Right lobe of liver (tissue), 6 donors: ENCODE results near the gene LPAR3. TPM values are rescaled to one million over a fixed set of nuclear protein-coding genes. Genes with fewer than 3 reads are reported as not detected.
A peak's percentile ranks its signal among the peaks of the same experiment; 100 is the strongest.

Experiments used
- ATAC-seq, 4 donors: fragments of 200-7000 bp; cut with Tn5 transposase; one replicate each; pipeline ENCODE4 v1.9.1; 2020; ENCODE audit warnings: mild to moderate bottlenecking in 4 of 4, moderate library complexity in 4 of 4
- DNase-seq, 3 donors: peaks; one replicate each; pipeline ENCODE4 v3.0.0-alpha.2; 2020
- H3K27ac ChIP-seq, 3 donors: fragments of 200-600 bp; one replicate each; pipeline ENCODE4 v1.8.0; 2022
- H3K27me3 ChIP-seq, 2 donors: fragments of 200-600 bp; one replicate each; pipeline ENCODE4 v1.8.0; 2022
- H3K36me3 ChIP-seq, 4 donors: fragments of 200-600 bp; sonication (generic) in 1 of 4; one replicate each; pipeline versions ENCODE4 v1.5.1 to v1.8.0; 2017 to 2022; ENCODE audit warnings: control low read depth in 1 of 4
- H3K4me1 ChIP-seq, 4 donors: fragments of 200-600 bp; sonication (generic) in 1 of 4; one replicate each; pipeline versions ENCODE4 v1.5.1 to v1.8.0; 2017 to 2022; ENCODE audit warnings: control low read depth in 1 of 4
- H3K4me3 ChIP-seq, 3 donors: fragments of 200-600 bp; one replicate each; pipeline ENCODE4 v1.8.0; 2022
- H3K9me3 ChIP-seq, 4 donors: fragments of 200-600 bp; sonication (generic) in 1 of 4; one replicate each; pipeline versions ENCODE4 v1.5.1 to v1.8.0; 2017 to 2022; ENCODE audit warnings: control low read depth in 1 of 4
- CTCF ChIP-seq, 4 donors: fragments of 200-600 bp in 3 of 4; fragments of 450-650 bp in 1 of 4; IDR thresholded peaks; one replicate each; pipeline versions ENCODE4 v1.5.1 to v1.8.0; 2016 to 2022; ENCODE audit warnings: antibody characterized with exemption in 4 of 4, mild to moderate bottlenecking in 2 of 4
- POLR2A ChIP-seq: fragments of 450-650 bp; IDR thresholded peaks from one replicate; pipeline ENCODE4 v1.6.1; 2017; ENCODE audit warnings: antibody characterized with exemption, mild to moderate bottlenecking
- WGBS: methylation state at CpG from one replicate; pipeline ENCODE4 v1.1.6; 2018; ENCODE audit warnings: low coverage, low lambda C conversion rate; ENCODE audit not compliant: insufficient coverage; ENCODE audit errors: missing lambda C conversion rate; 5-methylcytosine and 5-hydroxymethylcytosine counted together
- intact Hi-C, 2 donors: fragments of 100-400 bp; cut with DNase I; formaldehyde crosslinking; loops; one replicate each; pipeline versions ENCODE4 v1.11.2 to v1.14.1; 2022
- total RNA-seq, 6 experiments: library from RNA; depleted of rRNA in 2 of 6; stranded (reverse); fragments of >200 nt in 2 of 6; fragmentation: NEBNext Ultra II Directional in 3 of 6; extraction: Animal tissue kit (Norgen Biotek cat#: 25700) in 3 of 6; gene quantifications; one replicate each; pipeline versions ENCODE4 v1.1.0 to v1.2.4, GENCODE V29; 2016 to 2023
- donor health status: DM: no; HTN: yes; CAD: no.
- donor health status: DM: no; HTN: no; CAD: no.
- donor health status: DM: no; HTN: no; CAD: no.
- donor health status: DM: no; HTN: yes; CAD: no.
- donor health status: DM: no; HTN: yes; CAD: no.

LPAR3 gene
- total RNA-seq, 6 experiments from 2014 or later, result 0.31 TPM; not detected in 5

- no peaks in the 10 kb centered on the region for H3K36me3 ChIP-seq
- no peak overlapping the region for H3K27ac ChIP-seq
- no peaks in the 10 kb centered on the region for H3K27me3 ChIP-seq
- TF ChIP-seq POLR2A (no peak), CTCF (IDR thresholded peaks at IDR 0.05) (no peak)
- intact Hi-C loops, result no loop called here
- peaks cover 0 to 22% (median 10%) of the 10 kb centered on the region in 4 donors for H3K4me1 ChIP-seq
- no peak for DNase-seq
- no peak overlapping the region for H3K4me3 ChIP-seq
- ATAC-seq, result no peak
- H3K9me3 ChIP-seq, result no peaks in the 10 kb centered on the region
These were observed 48.9 kb downstream of the LPAR3 start for GRCh38 chr1:84844094-84844493.

GRCh38 chr1:84842748-84843231, 50.2 kb downstream of the LPAR3 start:
- 75% methylated on average over 2 of the region's 3 CpGs for WGBS
- Histone ChIP-seq H3K36me3 (no peaks in the 10 kb centered on the region), H3K9me3 (no peaks in the 10 kb centered on the region), H3K4me3 (no peak overlapping the region), H3K27me3 (no peaks in the 10 kb centered on the region), H3K4me1 (peaks cover 0 to 27% (median 12%) of the 10 kb centered on the region in 4 donors), H3K27ac (no peak overlapping the region)
- TF ChIP-seq POLR2A, result no peak
- TF ChIP-seq CTCF (IDR thresholded peaks at IDR 0.05), result no peak
- ATAC-seq (no peak), DNase-seq (no peak)
- intact Hi-C loops, result no loop called here

- Histone ChIP-seq H3K4me3 (no peak overlapping the region), H3K9me3 (no peaks in the 10 kb centered on the region), H3K4me1 (peaks cover 0 to 19% (median 8%) of the 10 kb centered on the region in 4 donors), H3K27me3 (no peaks in the 10 kb centered on the region), H3K36me3 (no peaks in the 10 kb centered on the region), H3K27ac (no peak overlapping the region)
- ATAC-seq (no peak), DNase-seq (no peak)
- intact Hi-C loops, result no loop called here
- TF ChIP-seq POLR2A, result no peak
- TF ChIP-seq CTCF (IDR thresholded peaks at IDR 0.05), result no peak
- 76% methylated on average over 2 of the region's 2 CpGs for WGBS
These were observed 51.0 kb downstream of the LPAR3 start for GRCh38 chr1:84841971-84842370.

- Histone ChIP-seq H3K36me3 (no peaks in the 10 kb centered on the region), H3K27me3 (no peaks in the 10 kb centered on the region), H3K4me1 (peaks cover 0 to 19% (median 5%) of the 10 kb centered on the region in 4 donors), H3K4me3 (no peak overlapping the region), H3K9me3 (no peaks in the 10 kb centered on the region), H3K27ac (no peak overlapping the region)
- no peak for DNase-seq
- TF ChIP-seq CTCF (IDR thresholded peaks at IDR 0.05) (no peak), POLR2A (no peak)
- ATAC-seq, result no peak
- intact Hi-C loops, result no loop called here
These were observed 52.7 kb downstream of the LPAR3 start for GRCh38 chr1:84840346-84840745.

GRCh38 chr1:84839544-84839943, 53.5 kb downstream of the LPAR3 start:
- Histone ChIP-seq H3K27me3 (no peaks in the 10 kb centered on the region), H3K4me1 (peaks cover 0 to 24% (median 5%) of the 10 kb centered on the region in 4 donors), H3K27ac (peak overlapping the region in 1 of 3 donors; percentile 15), H3K9me3 (no peaks in the 10 kb centered on the region), H3K36me3 (no peaks in the 10 kb centered on the region), H3K4me3 (no peak overlapping the region)
- peak; percentile 81 to 92 (median 87) for ATAC-seq
- 15% methylated on average over 1 of the region's 1 CpG for WGBS
- TF ChIP-seq POLR2A (no peak), CTCF (IDR thresholded peaks at IDR 0.05) (no peak)
- intact Hi-C loops, result no loop called here
- no peak for DNase-seq
